Neural progenitor cell (in vitro differentiated cells): ENCODE measurements around the gene RBFOX2. TPM values are rescaled to one million over a fixed set of nuclear protein-coding genes. Genes with fewer than 3 reads are reported as not detected.
A peak's percentile ranks its signal among the peaks of the same experiment; 100 is the strongest.

Experiments used
- DNase-seq: peaks from one replicate; pipeline ENCODE4 v3.0.0-alpha.2; 2016; ENCODE audit warnings: low spot score
- H2AFZ ChIP-seq: fragments of 200-600 bp; sonication (generic); replicated peaks from 2 replicates; pipeline ENCODE4 v1.6.1; 2016; ENCODE audit warnings: antibody characterized with exemption
- H3F3A ChIP-seq: fragments of 200-600 bp; sonication (generic); 2 replicates; pipeline ENCODE4 v1.6.1; 2016; ENCODE audit warnings: antibody characterized with exemption, low read depth
- H3K27ac ChIP-seq: fragments of 200-600 bp; sonication (generic); 2 replicates; pipeline ENCODE4 v1.5.1; 2016; ENCODE audit warnings: mild to moderate bottlenecking
- H3K27me3 ChIP-seq: fragments of 200-600 bp; sonication (generic); 2 replicates; pipeline ENCODE4 v1.6.1; 2016; ENCODE audit warnings: mild to moderate bottlenecking, moderate library complexity
- H3K36me3 ChIP-seq: fragments of 200-600 bp; sonication (generic); 2 replicates; pipeline ENCODE4 v1.5.1; 2016
- H3K4me1 ChIP-seq: fragments of 200-600 bp; sonication (generic); 2 replicates; pipeline ENCODE4 v1.6.1; 2016; ENCODE audit warnings: mixed run types
- H3K4me2 ChIP-seq: fragments of 200-600 bp; sonication (generic); 2 replicates; pipeline ENCODE4 v1.6.1; 2016
- H3K4me3 ChIP-seq: fragments of 200-600 bp; sonication (generic); 2 replicates; pipeline ENCODE4 v1.5.1; 2016
- H3K79me2 ChIP-seq: fragments of 200-600 bp; sonication (generic); 2 replicates; pipeline ENCODE4 v1.6.1; 2016; ENCODE audit warnings: low read depth
- H3K9ac ChIP-seq: fragments of 200-600 bp; sonication (generic); 2 replicates; pipeline ENCODE4 v1.6.1; 2016
- H3K9me3 ChIP-seq: fragments of 200-600 bp; sonication (generic); 2 replicates; pipeline ENCODE4 v1.5.1; 2016; ENCODE audit warnings: low read depth
- H4K20me1 ChIP-seq: fragments of 200-600 bp; sonication (generic); 2 replicates; pipeline ENCODE4 v1.6.1; 2016; ENCODE audit warnings: low read depth
- H3K27ac Mint-ChIP-seq: 3 replicates; pipeline ENCODE4 v1.8.0; 2021; ENCODE audit warnings: mixed read lengths
- H3K27me3 Mint-ChIP-seq: 2 replicates; pipeline ENCODE4 v1.8.0; 2022; ENCODE audit warnings: low read depth, mild to moderate bottlenecking, inconsistent platforms, moderate library complexity, mixed read lengths; ENCODE audit not compliant: insufficient read depth
- H3K36me3 Mint-ChIP-seq: 3 replicates; pipeline ENCODE4 v1.8.0; 2021; ENCODE audit warnings: mixed read lengths
- H3K4me1 Mint-ChIP-seq: 3 replicates; pipeline ENCODE4 v1.8.0; 2021; ENCODE audit warnings: mixed read lengths
- H3K4me3 Mint-ChIP-seq: 3 replicates; pipeline ENCODE4 v1.8.0; 2021; ENCODE audit warnings: mild to moderate bottlenecking, moderate library complexity, mixed read lengths
- H3K9me3 Mint-ChIP-seq: 3 replicates; pipeline ENCODE4 v1.8.0; 2020; ENCODE audit warnings: mixed read lengths
- EZH2 ChIP-seq: fragments of 200-600 bp; sonication (generic); IDR thresholded peaks from 2 replicates; pipeline ENCODE4 v1.6.1; 2017; ENCODE audit warnings: antibody characterized with exemption, mild to moderate bottlenecking, moderate library complexity
- EZH2phosphoT487 ChIP-seq: fragments of 200-600 bp; sonication (generic); IDR thresholded peaks from 2 replicates; pipeline ENCODE4 v1.6.1; 2017; ENCODE audit warnings: antibody characterized with exemption
- total RNA-seq: library from RNA; depleted of rRNA; stranded (reverse); fragments of >200 nt; gene quantifications from 2 replicates; pipeline ENCODE4 v1.2.3, GENCODE V29; 2015; ENCODE audit warnings: low replicate concordance
- TF ChIP-seq, protein P1 (sequence below): fragments of 200-600 bp; sonication (generic); IDR thresholded peaks from 2 replicates; pipeline ENCODE4 v1.5.1; 2017; ENCODE audit warnings: antibody characterized with exemption, mild to moderate bottlenecking

RBFOX2 gene
- total RNA-seq, 1 donor from 2014 or later, result 163 TPM

GRCh38 chr22:35835267-35835997, 193.2 kb downstream of the RBFOX2 start:
- Histone ChIP-seq H4K20me1 (peaks cover 60% of the 10 kb centered on the region), H2AFZ (no peak overlapping the region), H3K36me3 (no peaks in the 10 kb centered on the region), H3K27ac (peak overlapping the region; percentile 32), H3K4me2 (peak overlapping the region; percentile 82), H3K4me3 (peak overlapping the region; percentile 45), H3K27me3 (no peaks in the 10 kb centered on the region), H3K9me3 (no peaks in the 10 kb centered on the region), H3F3A (peaks cover 25% of the 10 kb centered on the region), H3K4me1 (peaks cover 43% of the 10 kb centered on the region), H3K79me2 (peaks cover 95% of the 10 kb centered on the region), H3K9ac (no peak overlapping the region)
- Mint-ChIP-seq H3K36me3 (no peaks in the 10 kb centered on the region), H3K4me1 (peaks cover 53% of the 10 kb centered on the region), H3K9me3 (no peaks in the 10 kb centered on the region), H3K27ac (peak overlapping the region; percentile 87), H3K27me3 (no peaks in the 10 kb centered on the region), H3K4me3 (peak overlapping the region; percentile 87)
- DNase-seq, result no peak
- TF ChIP-seq EZH2 (no peak), EZH2phosphoT487 (no peak)
- TF ChIP-seq, protein P1, sequence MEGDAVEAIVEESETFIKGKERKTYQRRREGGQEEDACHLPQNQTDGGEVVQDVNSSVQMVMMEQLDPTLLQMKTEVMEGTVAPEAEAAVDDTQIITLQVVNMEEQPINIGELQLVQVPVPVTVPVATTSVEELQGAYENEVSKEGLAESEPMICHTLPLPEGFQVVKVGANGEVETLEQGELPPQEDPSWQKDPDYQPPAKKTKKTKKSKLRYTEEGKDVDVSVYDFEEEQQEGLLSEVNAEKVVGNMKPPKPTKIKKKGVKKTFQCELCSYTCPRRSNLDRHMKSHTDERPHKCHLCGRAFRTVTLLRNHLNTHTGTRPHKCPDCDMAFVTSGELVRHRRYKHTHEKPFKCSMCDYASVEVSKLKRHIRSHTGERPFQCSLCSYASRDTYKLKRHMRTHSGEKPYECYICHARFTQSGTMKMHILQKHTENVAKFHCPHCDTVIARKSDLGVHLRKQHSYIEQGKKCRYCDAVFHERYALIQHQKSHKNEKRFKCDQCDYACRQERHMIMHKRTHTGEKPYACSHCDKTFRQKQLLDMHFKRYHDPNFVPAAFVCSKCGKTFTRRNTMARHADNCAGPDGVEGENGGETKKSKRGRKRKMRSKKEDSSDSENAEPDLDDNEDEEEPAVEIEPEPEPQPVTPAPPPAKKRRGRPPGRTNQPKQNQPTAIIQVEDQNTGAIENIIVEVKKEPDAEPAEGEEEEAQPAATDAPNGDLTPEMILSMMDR, result no peak

DNA sequence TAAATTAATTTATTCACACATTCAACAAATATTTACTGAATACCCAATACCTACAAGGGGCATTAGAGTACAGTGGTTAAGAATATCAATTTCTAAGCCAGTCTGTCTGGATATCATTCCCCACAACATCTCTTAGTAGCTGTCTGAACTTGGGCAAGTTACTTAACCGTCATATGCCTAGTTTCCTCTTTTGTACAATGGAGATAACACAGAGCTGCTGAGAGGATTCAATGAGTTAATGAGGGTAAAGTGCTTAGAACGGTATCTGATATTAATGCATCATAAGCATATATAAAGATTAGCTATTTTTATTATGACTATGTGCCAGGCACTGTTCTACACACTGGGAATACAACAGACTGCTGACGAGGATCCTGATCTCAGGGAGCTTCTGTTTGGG, 194.6 kb downstream of the RBFOX2 start:
- Histone ChIP-seq H4K20me1 (peaks cover 73% of the 10 kb centered on the region), H3K27ac (no peak overlapping the region), H3K79me2 (peaks cover 98% of the 10 kb centered on the region), H3F3A (peaks cover 15% of the 10 kb centered on the region), H3K36me3 (no peaks in the 10 kb centered on the region), H3K4me3 (no peak overlapping the region), H3K9ac (no peak overlapping the region), H3K9me3 (no peaks in the 10 kb centered on the region), H3K27me3 (no peaks in the 10 kb centered on the region), H3K4me2 (peak overlapping the region; percentile 82), H3K4me1 (peaks cover 47% of the 10 kb centered on the region), H2AFZ (no peak overlapping the region)
- Mint-ChIP-seq H3K4me1 (peaks cover 43% of the 10 kb centered on the region), H3K4me3 (no peak overlapping the region), H3K27me3 (no peaks in the 10 kb centered on the region), H3K27ac (no peak overlapping the region), H3K9me3 (no peaks in the 10 kb centered on the region), H3K36me3 (peaks cover 3% of the 10 kb centered on the region)
- no peak for DNase-seq
- TF ChIP-seq EZH2phosphoT487 (no peak), EZH2 (no peak)
- TF ChIP-seq, protein P1, result no peak

DNA sequence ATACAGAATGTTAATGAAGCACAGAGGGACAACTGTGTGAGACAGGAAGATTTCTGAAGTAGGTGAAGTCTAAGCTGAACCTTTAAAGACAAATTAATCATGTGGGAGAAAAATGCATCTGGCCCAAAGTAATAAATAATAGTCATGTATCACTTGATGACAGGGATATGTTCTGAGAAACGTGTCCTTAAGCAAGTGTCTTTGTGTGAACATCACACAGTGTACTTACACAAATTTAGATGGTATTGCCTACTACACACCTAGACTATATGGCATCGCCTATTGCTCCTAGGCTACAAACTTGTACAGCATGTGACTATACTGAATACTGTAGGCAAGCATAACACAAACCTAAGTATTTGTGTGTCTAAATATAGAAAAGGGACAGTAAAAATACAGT, 198.3 kb downstream of the RBFOX2 start:
- peaks cover 64% of the 10 kb centered on the region for H4K20me1 ChIP-seq
- no peak overlapping the region for H3K4me3 Mint-ChIP-seq
- H3K4me1 ChIP-seq, result peaks cover 18% of the 10 kb centered on the region
- peaks cover 2% of the 10 kb centered on the region for H3K27me3 Mint-ChIP-seq
- no peak for DNase-seq
- TF ChIP-seq, protein P1, result no peak
- no peak for TF ChIP-seq EZH2phosphoT487
- TF ChIP-seq EZH2, result no peak
- H2AFZ ChIP-seq, result no peak overlapping the region
- H3K27me3 ChIP-seq, result no peaks in the 10 kb centered on the region
- peaks cover 99% of the 10 kb centered on the region for H3K79me2 ChIP-seq
- H3K9me3 ChIP-seq, result no peaks in the 10 kb centered on the region
- no peaks in the 10 kb centered on the region for H3K9me3 Mint-ChIP-seq
- no peak overlapping the region for H3K9ac ChIP-seq
- H3K27ac Mint-ChIP-seq, result no peak overlapping the region
- H3K4me2 ChIP-seq, result no peak overlapping the region
- H3K4me3 ChIP-seq, result no peak overlapping the region
- H3K4me1 Mint-ChIP-seq, result peaks cover 15% of the 10 kb centered on the region
- H3K27ac ChIP-seq, result no peak overlapping the region
- H3K36me3 Mint-ChIP-seq, result peaks cover 10% of the 10 kb centered on the region
- no peaks in the 10 kb centered on the region for H3F3A ChIP-seq
- H3K36me3 ChIP-seq, result no peaks in the 10 kb centered on the region
